MG63 (cell line): ENCODE measurements around the gene RAB3D. TPM values are rescaled to one million over a fixed set of nuclear protein-coding genes. Genes with fewer than 3 reads are reported as not detected.
"Not testable (repeated sequence)": the region's sequence is repeated elsewhere in the genome, so short reads cannot be mapped to it uniquely, and the experiment has no call there.

ENCODE experiments used
- DNase-seq: peaks from one replicate; pipeline ENCODE4 v3.0.0-alpha.2; 2020
- H3K27me3 ChIP-seq: fragments of 250-450 bp; sonication (Bioruptor Pico); 2 replicates; pipeline ENCODE4 v1.5.1; 2020; ENCODE audit warnings: mild to moderate bottlenecking, moderate library complexity
- H3K36me3 ChIP-seq: fragments of 250-450 bp; sonication (Bioruptor Pico); 2 replicates; pipeline ENCODE4 v1.5.1; 2020; ENCODE audit warnings: mild to moderate bottlenecking, moderate library complexity
- H3K4me3 ChIP-seq: fragments of 250-450 bp; sonication (Bioruptor Pico); 2 replicates; pipeline ENCODE4 v1.5.1; 2020; ENCODE audit warnings: mild to moderate bottlenecking, moderate library complexity
- H3K9me3 ChIP-seq: fragments of 250-450 bp; sonication (Bioruptor Pico); 2 replicates; pipeline ENCODE4 v1.5.1; 2020; ENCODE audit warnings: mild to moderate bottlenecking, moderate library complexity
- total RNA-seq: library from RNA; depleted of rRNA; stranded (reverse); fragments of >200 nt; shearing (Covaris generic); gene quantifications from 2 replicates; pipeline ENCODE4 v1.2.3, GENCODE V29; 2014; ENCODE audit warnings: low replicate concordance

Gene RAB3D
- total RNA-seq, 1 experiment from 2014 or later, result 2.3 TPM

GRCh38 chr19:11354102-11354501 lies 14.6 kb upstream of the RAB3D start:
- H3K36me3 ChIP-seq, H3K4me3 ChIP-seq, H3K9me3 ChIP-seq: not testable (repeated sequence)

GRCh38 chr19:11349171-11349570 lies 9.7 kb upstream of the RAB3D start:
- Histone ChIP-seq H3K9me3 (peaks cover 8% of the 10 kb centered on the region), H3K27me3 (no peaks in the 10 kb centered on the region), H3K4me3 (no peak overlapping the region), H3K36me3 (no peaks in the 10 kb centered on the region)
- DNase-seq, result no peak

More at GRCh38 chr19:11354102-11354501, 14.6 kb upstream of the RAB3D start:
- H3K27me3 ChIP-seq, DNase-seq: not testable (repeated sequence)

DNA sequence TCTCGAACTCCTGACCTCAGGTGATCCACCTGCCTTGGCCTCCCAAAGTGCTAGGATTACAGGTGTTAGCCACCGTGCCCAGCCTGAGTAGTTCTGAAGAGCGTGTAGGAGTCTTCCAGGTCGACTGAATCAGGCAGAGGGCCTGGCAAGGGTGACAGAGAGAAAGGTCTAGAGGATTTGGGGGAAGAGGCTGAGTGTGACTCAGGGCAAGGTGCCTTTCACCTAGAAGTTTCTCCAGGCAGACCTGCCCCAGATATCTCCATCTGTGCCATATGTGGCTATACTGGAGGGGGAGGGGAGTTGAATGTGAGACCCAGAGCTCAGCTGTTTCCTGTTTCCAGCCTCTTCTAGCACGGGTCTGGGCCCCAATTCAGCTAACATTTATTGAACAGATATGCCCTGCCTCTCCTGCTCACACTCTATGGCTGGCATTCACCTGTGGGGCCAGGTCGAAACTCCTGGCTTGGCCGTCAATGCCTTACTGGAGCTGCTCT lies 8.1 kb upstream of the RAB3D start:
- H3K36me3 ChIP-seq, result 0 out of 2 replicates have a peak, but pooled peaks cover 4% of the 10 kb centered on the region
- no peak for DNase-seq
- H3K27me3 ChIP-seq, result no peaks in the 10 kb centered on the region
- no peak overlapping the region for H3K4me3 ChIP-seq
- peaks cover 8% of the 10 kb centered on the region for H3K9me3 ChIP-seq

DNA sequence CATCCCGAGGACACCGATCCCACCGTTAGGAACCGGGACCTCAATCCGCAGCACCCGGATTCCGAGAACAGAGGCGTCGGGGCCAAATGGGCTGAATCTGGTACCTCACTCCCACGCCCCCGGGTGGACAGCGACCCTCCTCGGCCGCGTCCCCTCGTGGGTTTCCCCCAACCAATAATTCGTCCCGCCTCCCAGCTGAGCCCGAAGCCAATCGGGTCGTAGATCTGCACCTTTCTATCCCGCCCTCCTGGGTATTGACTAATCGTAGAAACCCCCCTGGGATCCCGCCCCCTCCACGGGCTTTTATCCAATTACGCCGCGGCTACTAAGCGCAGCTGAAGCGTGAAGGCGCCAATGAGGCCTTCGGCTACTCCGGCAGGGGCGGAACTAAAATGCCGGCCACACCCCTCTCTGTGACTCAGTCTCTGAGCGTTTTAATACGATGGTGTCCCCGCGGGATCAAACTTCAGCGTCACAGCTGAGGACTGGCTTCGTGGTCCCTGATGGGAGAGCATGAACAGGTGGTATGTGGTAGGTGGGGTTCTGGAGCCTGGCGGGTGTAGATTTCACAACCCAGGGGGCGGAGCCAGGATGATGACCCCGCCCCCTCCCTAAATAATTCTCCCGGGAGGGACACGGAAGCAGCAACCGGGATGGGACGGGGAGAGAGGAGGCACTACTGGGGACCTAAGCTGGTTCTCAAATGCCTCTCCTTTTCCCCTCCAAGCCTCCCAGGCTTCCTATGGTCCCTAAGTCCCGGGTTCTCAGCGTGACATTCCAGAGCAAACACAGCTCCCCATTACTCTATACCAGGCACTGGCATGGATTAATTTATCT lies 6.9 kb upstream of the RAB3D start, which contains the start of the genes CCDC159 and TMEM205:
CCDC159 (plus strand) TSS at position 416 of the 837 bp plus-strand sequence; CDS start at position 504, 88 bp downstream.
TMEM205 (minus strand) TSS at position 165 of the 837 bp plus-strand sequence. CDS start 649 bp downstream, outside the sequence.
- Histone ChIP-seq H3K36me3 (peaks cover 11% of the 10 kb centered on the region), H3K4me3 (peak within 1 kb of the TSS; percentile 80), H3K9me3 (peaks cover 8% of the 10 kb centered on the region), H3K27me3 (no peaks in the 10 kb centered on the region)
- peak; percentile 100 for DNase-seq

- peaks cover 13% of the 10 kb centered on the region for H3K36me3 ChIP-seq
- peak overlapping the region; percentile 80 for H3K4me3 ChIP-seq
- H3K9me3 ChIP-seq, result peaks cover 8% of the 10 kb centered on the region
- no peaks in the 10 kb centered on the region for H3K27me3 ChIP-seq
- DNase-seq, result peak; percentile 77
These were observed 5.8 kb upstream of the RAB3D start for GRCh38 chr19:11345122-11345803.

GRCh38 chr19:11342429-11342828 lies 3.0 kb upstream of the RAB3D start:
- peaks cover 13% of the 10 kb centered on the region for H3K36me3 ChIP-seq
- no peak for DNase-seq
- no peaks in the 10 kb centered on the region for H3K9me3 ChIP-seq
- no peak overlapping the region for H3K4me3 ChIP-seq
- no peaks in the 10 kb centered on the region for H3K27me3 ChIP-seq

DNA sequence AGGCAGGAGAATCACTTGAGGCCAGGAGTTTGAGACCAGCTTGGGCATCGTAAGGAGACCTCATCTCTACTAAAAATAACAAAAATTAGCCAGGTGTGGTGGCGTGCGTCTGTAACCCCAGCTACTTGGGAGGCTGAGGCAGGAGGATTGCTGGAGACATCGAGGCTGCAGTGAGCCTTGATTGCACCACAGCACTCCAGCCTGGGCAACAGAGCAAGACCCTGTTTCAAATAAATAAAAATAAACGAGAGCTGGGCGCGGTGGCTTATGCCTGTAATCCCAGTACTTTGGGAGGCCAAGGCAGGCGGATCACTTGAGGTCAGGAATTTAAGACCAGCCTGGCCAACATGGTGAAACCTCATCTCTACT lies 626 bp upstream of the RAB3D start:
- H3K27me3 ChIP-seq, DNase-seq, H3K9me3 ChIP-seq: not testable (repeated sequence)
- Histone ChIP-seq H3K4me3 (peak overlapping the region; percentile 19), H3K36me3 (peaks cover 16% of the 10 kb centered on the region)

DNA sequence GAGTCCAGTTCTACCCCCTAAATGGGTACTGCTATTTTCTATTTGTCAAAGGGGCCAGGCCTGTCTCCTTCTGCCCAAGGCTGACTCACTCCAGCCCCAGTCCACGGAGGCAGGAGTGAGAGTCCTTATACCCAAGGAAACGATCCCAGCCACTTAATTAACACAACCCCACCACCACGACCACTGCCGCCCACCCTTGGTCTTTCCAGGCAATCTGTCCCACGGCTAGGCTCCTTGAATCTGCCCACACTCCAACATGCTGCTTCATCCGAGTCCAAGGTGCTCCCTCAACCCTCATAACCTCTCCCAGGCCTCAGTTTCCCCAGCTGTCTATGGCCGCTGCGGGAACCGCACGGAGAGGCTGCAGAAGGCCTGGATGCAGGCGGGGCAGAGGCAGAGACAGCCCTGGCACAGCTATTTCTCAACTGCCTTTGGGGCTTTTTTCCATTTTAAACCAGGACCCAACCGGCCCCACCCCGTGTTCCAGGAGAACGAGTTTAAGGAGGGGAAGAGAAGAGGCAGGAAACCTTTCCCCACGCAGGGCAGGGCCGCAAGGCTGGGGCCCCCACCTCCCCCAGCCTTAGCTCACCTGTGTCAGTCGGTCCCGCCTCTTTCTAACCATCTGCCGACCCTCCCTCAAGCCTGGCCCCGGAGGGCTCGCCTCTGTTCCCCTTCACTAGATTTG lies 746 bp downstream of the RAB3D start:
- H3K4me3 ChIP-seq, result no peak overlapping the region
- DNase-seq, result no peak

GRCh38 chr19:11338121-11338520 lies 1.3 kb downstream of the RAB3D start:
- Histone ChIP-seq H3K9me3 (no peaks in the 10 kb centered on the region), H3K27me3 (no peaks in the 10 kb centered on the region), H3K36me3 (peaks cover 17% of the 10 kb centered on the region), H3K4me3 (no peak overlapping the region)
- DNase-seq, result no peak

More for the DNA sequence above, 746 bp downstream of the RAB3D start:
- no peaks in the 10 kb centered on the region for H3K9me3 ChIP-seq
- peaks cover 17% of the 10 kb centered on the region for H3K36me3 ChIP-seq
- no peaks in the 10 kb centered on the region for H3K27me3 ChIP-seq

DNA sequence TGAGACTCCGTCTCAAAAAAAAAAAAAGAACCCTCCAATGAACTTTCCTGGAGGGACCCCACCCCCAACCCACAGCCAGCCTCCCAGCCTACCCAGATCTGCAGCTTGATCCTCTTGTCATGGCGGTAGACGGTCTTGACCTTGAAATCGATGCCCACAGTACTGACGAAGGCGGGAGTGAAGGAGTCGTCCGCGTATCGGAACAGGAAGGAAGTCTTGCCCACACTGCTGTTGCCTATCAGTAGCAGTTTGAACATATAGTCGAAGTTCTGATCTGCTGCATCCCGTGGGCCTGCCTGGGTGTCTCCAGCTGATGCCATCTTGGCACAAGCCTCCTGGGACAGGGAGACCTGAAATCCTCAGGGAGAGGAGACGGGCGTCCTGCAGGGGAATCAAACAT lies 2.4 kb downstream of the RAB3D start:
- H3K27me3 ChIP-seq, result no peaks in the 10 kb centered on the region
- no peak overlapping the region for H3K4me3 ChIP-seq
- no peak for DNase-seq

DNA sequence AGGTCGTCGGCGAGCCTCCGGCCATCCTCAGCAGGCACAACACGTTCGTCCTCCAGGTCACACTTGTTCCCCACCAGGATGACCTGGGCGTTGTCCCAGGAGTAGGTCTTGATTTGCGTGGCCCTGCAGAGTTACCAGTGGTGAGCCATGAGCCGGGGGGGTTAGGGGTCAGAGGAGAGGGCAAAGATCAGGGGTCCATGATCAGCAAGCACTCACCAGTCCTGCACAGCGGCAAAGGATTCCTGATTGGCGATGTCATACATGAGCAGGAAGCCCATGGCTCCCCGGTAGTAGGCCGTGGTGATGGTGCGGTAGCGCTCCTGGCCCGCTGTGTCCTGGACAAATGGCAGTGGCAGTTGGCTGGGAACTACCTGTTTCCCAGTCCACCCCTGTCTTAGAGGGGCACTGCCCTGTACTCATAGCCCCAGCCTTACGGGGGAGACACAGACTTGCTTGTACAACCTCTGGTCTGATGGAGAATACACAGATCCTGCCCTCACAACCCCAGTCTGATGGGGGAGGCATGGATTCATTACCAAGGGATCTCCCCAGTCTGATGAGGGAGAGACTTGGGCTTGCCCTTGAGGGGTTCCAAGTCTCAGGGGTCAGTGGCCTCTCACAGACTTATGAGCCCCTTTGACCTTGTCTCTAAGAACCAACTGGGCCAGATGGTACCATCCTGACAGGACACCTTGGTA lies 3.9 kb downstream of the RAB3D start:
- H3K36me3 ChIP-seq, result peaks cover 4% of the 10 kb centered on the region; the same call in 1 of the 2 replicates
- no peaks in the 10 kb centered on the region for H3K9me3 ChIP-seq
- DNase-seq, result no peak
- no peaks in the 10 kb centered on the region for H3K27me3 ChIP-seq
- no peak overlapping the region for H3K4me3 ChIP-seq

More for the DNA sequence above, 2.4 kb downstream of the RAB3D start:
- Histone ChIP-seq H3K36me3 (peaks cover 12% of the 10 kb centered on the region), H3K9me3 (no peaks in the 10 kb centered on the region)

DNA sequence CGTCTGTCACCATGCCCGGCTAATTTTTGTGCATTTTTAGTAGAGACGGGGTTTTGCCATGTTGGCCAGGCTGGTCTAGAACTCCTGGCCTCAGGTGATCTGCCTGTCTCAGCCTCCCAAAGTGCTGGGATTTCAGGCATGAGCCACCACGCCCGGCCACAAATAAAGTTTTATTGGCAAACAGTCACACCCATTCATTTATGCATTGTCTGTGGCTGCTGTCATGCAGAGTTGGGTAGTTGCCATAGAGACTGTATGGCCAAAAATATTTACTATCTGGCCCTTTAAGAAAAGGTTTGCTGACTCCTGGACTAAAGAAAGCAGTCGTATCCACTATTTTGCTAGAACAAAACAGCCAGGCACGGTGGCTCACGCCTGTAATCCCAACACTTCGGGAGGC lies 5.6 kb downstream of the RAB3D start:
- not testable (repeated sequence) for DNase-seq

DNA sequence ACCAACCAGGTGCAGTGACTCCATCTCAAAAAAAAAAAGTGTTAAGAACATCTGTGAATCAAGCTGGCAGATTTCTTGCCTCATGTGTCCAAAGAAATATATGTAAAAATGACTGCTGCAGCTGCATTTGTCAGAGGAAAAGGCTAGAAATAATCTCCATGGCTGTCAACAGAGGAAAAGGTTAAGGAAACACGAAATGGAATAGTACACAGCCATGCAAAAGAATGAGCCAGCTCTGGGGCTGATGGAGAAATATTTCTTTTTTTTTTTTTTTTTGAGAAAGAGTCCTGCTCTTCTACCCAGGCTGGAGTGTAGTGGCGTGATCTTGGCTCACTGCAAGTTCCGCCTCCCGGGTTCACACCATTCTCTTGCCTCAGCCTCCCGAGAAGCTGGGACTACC lies 6.6 kb downstream of the RAB3D start:
- no peak for DNase-seq
- Histone ChIP-seq H3K4me3 (no peak overlapping the region), H3K9me3 (no peaks in the 10 kb centered on the region), H3K36me3 (peaks cover 4% of the 10 kb centered on the region; the same call in 1 of the 2 replicates), H3K27me3 (no peaks in the 10 kb centered on the region)

More for the DNA sequence above, 5.6 kb downstream of the RAB3D start:
- not testable (repeated sequence) for H3K4me3 ChIP-seq, H3K9me3 ChIP-seq, H3K27me3 ChIP-seq, H3K36me3 ChIP-seq

DNA sequence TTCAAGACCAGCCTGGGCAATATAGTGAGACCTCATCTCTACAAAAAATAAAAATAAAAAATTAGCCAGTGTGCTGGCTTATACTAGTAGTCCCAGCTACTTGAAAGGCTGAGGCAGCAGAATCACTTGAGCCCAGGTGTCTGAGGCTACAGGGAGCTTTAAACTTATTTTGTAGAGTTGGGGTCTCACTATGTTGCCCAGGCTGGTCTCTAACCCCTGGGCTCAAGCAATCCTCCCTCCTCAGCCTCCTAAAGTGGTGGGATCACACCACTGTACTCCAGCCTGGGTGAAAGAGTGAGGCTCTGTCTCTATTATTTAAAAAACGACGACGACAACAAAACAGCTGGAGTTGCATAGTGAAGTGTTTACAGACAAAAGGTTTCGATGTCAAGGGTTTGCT lies 8.0 kb downstream of the RAB3D start:
- Histone ChIP-seq H3K27me3 (no peaks in the 10 kb centered on the region; the same call in 1 of the 2 replicates), H3K4me3 (no peak overlapping the region), H3K36me3 (peaks cover 4% of the 10 kb centered on the region; the same call in 1 of the 2 replicates), H3K9me3 (no peaks in the 10 kb centered on the region)
- DNase-seq, result no peak

GRCh38 chr19:11330127-11330526 lies 9.3 kb downstream of the RAB3D start:
- H3K9me3 ChIP-seq, result no peaks in the 10 kb centered on the region
- DNase-seq, result no peak

GRCh38 chr19:11325544-11325943 lies 13.9 kb downstream of the RAB3D start:
- H3K9me3 ChIP-seq, result no peaks in the 10 kb centered on the region
- no peaks in the 10 kb centered on the region for H3K36me3 ChIP-seq
- no peak overlapping the region for H3K4me3 ChIP-seq
- DNase-seq, result no peak
- H3K27me3 ChIP-seq, result no peaks in the 10 kb centered on the region; the same call in 1 of the 2 replicates

More at GRCh38 chr19:11330127-11330526, 9.3 kb downstream of the RAB3D start:
- Histone ChIP-seq H3K27me3 (no peaks in the 10 kb centered on the region; the same call in 1 of the 2 replicates), H3K4me3 (no peak overlapping the region), H3K36me3 (peaks cover 2% of the 10 kb centered on the region; the same call in 1 of the 2 replicates)
